ENCODE results near the gene KCNQ5.

KCNQ5 gene

DNA sequence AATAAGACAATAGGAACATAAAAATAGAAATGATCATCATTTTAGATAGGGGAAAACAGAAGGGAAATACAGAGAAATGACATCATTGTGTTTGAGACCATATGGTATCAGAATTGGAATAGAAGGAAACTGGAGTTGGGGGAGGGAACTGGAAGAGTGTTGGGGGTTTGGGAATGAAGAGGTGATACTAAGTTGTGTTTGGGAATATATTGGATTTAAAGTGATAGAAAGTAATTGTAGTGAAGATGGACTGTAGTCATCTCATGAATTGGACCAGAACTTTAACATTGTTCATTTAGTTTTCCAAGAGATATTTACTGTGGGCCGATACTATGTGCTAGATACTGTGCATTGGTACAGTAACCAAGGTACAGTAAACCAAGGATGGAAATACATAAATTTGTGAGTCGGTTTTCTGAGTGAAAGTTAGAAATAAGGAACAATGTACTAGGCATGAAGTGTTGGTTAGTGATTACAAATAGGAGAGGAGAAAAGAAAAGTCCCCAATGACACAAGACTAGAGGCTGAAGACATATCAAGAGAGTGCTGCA is 32.3 kb downstream of the KCNQ5 start:
- no peaks in the 10 kb centered on the region for H3K9me2 ChIP-seq (ENCODE audit: low read depth, low read length)
- no peak overlapping the region for H2AFZ ChIP-seq (ENCODE audit: low read length)
- H3K27me3 ChIP-seq (ENCODE audit: insufficient read depth, low read length) = no peaks in the 10 kb centered on the region
- H3K9me3 ChIP-seq (ENCODE audit: low read length) = no peaks in the 10 kb centered on the region
- peaks cover 57% of the 10 kb centered on the region for H3K4me1 ChIP-seq (ENCODE audit: insufficient read depth, low read length, severe bottlenecking)
- H3K27ac ChIP-seq (ENCODE audit: low read depth, low read length, poor library complexity, severe bottlenecking) = no peak overlapping the region
- no peaks in the 10 kb centered on the region for H3F3A ChIP-seq (ENCODE audit: insufficient read depth, low read length)
- H3K36me3 ChIP-seq (ENCODE audit: insufficient read depth, low read length) = peaks cover 15% of the 10 kb centered on the region
- no peak overlapping the region for H3K9ac ChIP-seq (ENCODE audit: low read length)
- TF ChIP-seq EZH2 (IDR thresholded peaks at IDR 0.05; ENCODE audit: borderline replicate concordance, low read length) (no peak), CTCF (IDR thresholded peaks at IDR 0.05; ENCODE audit: low read length) (no peak)
- H4K20me1 ChIP-seq (ENCODE audit: insufficient read depth, low read length) = no peaks in the 10 kb centered on the region
- H3K4me3 ChIP-seq (ENCODE audit: low read depth, low read length, poor library complexity, severe bottlenecking) = no peak overlapping the region
- H3K4me2 ChIP-seq (ENCODE audit: low read length) = no peak overlapping the region
- peaks cover 81% of the 10 kb centered on the region for H3K79me2 ChIP-seq (ENCODE audit: insufficient read depth, low read length)

DNA sequence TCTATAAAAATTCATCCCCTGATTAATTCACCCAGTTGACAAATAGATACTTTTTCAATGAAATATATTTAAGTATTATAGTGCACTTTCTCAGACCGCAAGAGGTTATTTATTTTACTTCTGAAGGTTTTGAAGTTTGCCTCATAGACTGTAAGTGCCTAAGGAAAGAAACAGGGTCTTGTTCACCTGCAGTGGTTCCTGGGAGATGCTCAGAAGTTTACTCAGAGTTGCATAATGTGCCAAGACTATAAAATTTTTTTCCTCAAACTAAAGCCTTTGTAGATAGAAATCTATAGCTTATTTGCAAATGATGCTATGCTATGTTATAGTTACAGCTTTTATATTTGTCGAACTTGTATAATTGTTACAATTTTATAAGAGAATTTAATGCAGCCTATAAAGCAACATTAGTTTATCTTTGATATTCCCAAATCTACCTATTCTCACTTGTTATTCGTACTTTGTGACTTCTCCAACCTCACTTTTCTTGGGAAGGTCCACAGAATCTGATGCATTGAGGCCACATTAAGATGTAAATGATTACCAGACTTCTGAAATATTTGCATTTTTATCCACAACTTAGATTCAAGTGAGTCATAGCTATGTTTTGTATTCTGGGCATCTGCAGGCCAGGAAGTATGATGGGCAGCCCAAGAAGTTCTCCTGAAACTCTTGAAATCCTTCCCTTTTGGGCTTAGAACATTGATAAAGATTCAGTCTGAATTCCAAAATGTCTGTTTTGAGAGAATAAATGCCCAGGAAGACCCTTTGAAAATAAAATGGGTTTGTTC is 35.7 kb downstream of the KCNQ5 start:
- peaks cover 15% of the 10 kb centered on the region for H3K36me3 ChIP-seq (ENCODE audit: insufficient read depth, low read length)
- H3K79me2 ChIP-seq (ENCODE audit: insufficient read depth, low read length) = peaks cover 77% of the 10 kb centered on the region
- no peaks in the 10 kb centered on the region for H3K9me3 ChIP-seq (ENCODE audit: low read length)
- H2AFZ ChIP-seq (ENCODE audit: low read length) = no peak overlapping the region
- no peak overlapping the region for H3K27ac ChIP-seq (ENCODE audit: low read depth, low read length, poor library complexity, severe bottlenecking)
- H3F3A ChIP-seq (ENCODE audit: insufficient read depth, low read length) = no peaks in the 10 kb centered on the region
- TF ChIP-seq CTCF (IDR thresholded peaks at IDR 0.05; ENCODE audit: low read length) (no peak), EZH2 (IDR thresholded peaks at IDR 0.05; ENCODE audit: borderline replicate concordance, low read length) (no peak)
- no peak overlapping the region for H3K9ac ChIP-seq (ENCODE audit: low read length)
- no peaks in the 10 kb centered on the region for H3K9me2 ChIP-seq (ENCODE audit: low read depth, low read length)
- H3K4me3 ChIP-seq (ENCODE audit: low read depth, low read length, poor library complexity, severe bottlenecking) = no peak overlapping the region
- no peak overlapping the region for H3K4me2 ChIP-seq (ENCODE audit: low read length)
- peaks cover 22% of the 10 kb centered on the region for H3K4me1 ChIP-seq (ENCODE audit: insufficient read depth, low read length, severe bottlenecking)
- H3K27me3 ChIP-seq (ENCODE audit: insufficient read depth, low read length) = no peaks in the 10 kb centered on the region
- no peaks in the 10 kb centered on the region for H4K20me1 ChIP-seq (ENCODE audit: insufficient read depth, low read length)

GRCh38 chr6:72659754-72660153 is 37.9 kb downstream of the KCNQ5 start:
- H4K20me1 ChIP-seq (ENCODE audit: insufficient read depth, low read length) = no peaks in the 10 kb centered on the region
- H3K4me2 ChIP-seq (ENCODE audit: low read length) = no peak overlapping the region
- H3K27ac ChIP-seq (ENCODE audit: low read depth, low read length, poor library complexity, severe bottlenecking) = no peak overlapping the region
- H3K9me2 ChIP-seq (ENCODE audit: low read depth, low read length) = no peaks in the 10 kb centered on the region
- H2AFZ ChIP-seq (ENCODE audit: low read length) = no peak overlapping the region
- H3K36me3 ChIP-seq (ENCODE audit: insufficient read depth, low read length) = peaks cover 15% of the 10 kb centered on the region
- TF ChIP-seq CTCF (IDR thresholded peaks at IDR 0.05; ENCODE audit: low read length) (no peak), EZH2 (IDR thresholded peaks at IDR 0.05; ENCODE audit: borderline replicate concordance, low read length) (no peak)
- no peak overlapping the region for H3K4me3 ChIP-seq (ENCODE audit: low read depth, low read length, poor library complexity, severe bottlenecking)
- no peaks in the 10 kb centered on the region for H3F3A ChIP-seq (ENCODE audit: insufficient read depth, low read length)
- peaks cover 67% of the 10 kb centered on the region for H3K79me2 ChIP-seq (ENCODE audit: insufficient read depth, low read length)
- H3K27me3 ChIP-seq (ENCODE audit: insufficient read depth, low read length) = no peaks in the 10 kb centered on the region
- H3K9ac ChIP-seq (ENCODE audit: low read length) = no peak overlapping the region
- H3K4me1 ChIP-seq (ENCODE audit: insufficient read depth, low read length, severe bottlenecking) = peaks cover 2% of the 10 kb centered on the region
- H3K9me3 ChIP-seq (ENCODE audit: low read length) = no peaks in the 10 kb centered on the region
